NCI-H1092 treated with DMSO at 0.1 percent for 48 hours (cell line): Measurements from ENCODE around the gene ERFE.
A peak's percentile ranks its signal among the peaks of the same experiment; 100 is the strongest.
"Not testable (repeated sequence)": the region's sequence is repeated elsewhere in the genome, so short reads cannot be mapped to it uniquely, and the experiment has no call there.

ENCODE experiments used
- DNase-seq: peaks from one replicate; lab custom pipeline; 2025; lab: John Stamatoyannopoulos, UW

ERFE gene

GRCh38 chr2:238169708-238170251 is 11.0 kb downstream of the ERFE start:
- DNase-seq = no peak

DNA sequence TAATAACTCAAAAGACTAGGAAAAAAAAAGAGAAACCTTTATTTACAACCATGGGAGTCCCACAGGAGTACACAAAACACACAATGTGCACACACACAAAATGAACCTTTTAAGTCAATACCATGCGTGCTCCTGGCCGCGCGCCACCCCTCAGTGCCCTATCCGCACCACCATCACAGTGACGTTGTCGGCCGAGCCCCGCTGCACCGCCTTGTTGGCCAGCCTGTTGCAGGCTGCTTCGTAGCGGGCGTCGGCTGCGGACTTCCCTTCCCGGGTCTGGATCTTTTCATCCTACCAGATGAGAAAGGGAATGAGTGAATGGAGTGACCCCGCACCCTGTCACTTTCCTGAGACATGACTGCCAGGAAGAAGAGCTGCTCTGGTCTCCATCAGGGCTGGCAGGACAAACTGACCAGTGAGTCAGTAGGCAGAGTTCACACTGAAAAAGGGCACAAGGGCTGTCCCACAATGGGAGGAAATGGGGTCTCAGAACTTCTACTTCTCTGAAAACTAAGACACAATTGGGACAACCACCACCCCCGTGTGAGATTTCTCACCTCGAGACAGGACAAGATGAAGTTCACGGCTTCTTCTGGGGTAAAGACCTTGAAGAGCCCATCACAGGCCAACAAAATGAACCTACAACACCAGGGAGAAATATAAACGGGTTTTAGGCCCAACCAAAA is 11.8 kb downstream of the ERFE start:
- DNase-seq = no peak

DNA sequence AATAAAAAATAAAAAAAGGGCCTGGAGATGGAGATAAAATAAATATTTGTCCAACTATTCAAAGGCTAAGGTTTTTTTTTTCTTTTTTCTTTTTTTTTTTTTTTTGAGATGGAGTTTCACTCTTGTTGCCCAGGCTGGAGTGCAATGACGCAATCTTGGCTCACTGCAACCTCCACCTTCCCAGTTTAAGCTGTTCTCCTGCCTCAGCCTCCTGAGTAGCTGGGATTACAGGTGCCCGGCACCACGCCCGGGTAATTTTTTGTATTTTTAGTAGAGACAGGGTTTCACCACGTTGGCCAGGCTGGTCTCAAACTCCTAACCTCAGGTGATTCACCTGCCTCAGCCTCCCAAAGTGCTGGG is 12.3 kb downstream of the ERFE start:
- DNase-seq = not testable (repeated sequence)

DNA sequence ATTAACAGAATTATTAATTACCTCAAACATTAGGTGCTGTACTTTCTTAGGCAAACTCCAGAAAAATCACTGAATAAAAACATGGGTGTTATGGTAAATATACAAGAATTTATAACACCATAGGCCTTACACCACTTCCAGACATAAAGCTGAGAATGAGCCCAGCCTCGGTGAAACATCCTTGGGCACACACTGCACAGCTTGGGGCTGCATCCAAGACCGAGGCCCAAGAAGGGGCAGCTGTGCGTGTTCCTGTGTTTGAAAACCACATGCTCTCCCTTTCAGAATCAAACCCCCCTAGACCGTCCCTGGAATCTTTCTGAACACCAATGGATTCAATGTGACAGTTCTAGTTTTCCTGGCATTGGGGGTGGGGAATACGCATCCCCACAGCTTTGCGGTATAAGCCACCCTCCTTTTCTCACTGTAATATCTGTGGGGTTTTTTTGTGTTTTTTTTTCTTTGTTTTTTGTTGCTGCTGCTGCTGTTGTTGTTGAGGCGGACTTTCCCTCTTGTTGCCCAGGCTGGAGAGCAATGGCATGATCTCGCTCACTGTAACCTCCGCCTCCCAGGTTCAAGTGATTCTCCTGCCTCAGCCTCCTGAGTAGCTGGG is 12.9 kb downstream of the ERFE start:
- no peak for DNase-seq

DNA sequence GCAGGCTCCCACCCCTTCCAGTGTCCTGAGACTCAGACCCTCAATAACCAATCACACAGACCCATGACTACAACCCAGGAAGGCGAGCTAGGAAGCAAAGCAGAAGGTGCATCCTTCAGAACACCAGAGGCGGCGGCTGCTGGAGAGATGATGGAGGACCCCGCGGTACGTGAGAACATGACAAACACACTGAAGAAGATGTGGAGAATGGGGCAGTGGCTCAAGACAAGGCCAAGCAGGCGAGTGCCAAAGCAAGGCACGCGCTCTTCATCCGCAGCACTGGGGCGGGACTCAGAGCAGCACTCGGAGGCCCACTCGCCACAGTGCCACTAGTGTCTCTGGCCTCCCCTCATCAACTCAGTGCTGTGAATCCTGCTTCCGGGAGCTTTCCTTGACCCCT is 13.7 kb downstream of the ERFE start:
- no peak for DNase-seq

GRCh38 chr2:238173692-238174091 is 14.9 kb downstream of the ERFE start:
- DNase-seq = no peak

DNA sequence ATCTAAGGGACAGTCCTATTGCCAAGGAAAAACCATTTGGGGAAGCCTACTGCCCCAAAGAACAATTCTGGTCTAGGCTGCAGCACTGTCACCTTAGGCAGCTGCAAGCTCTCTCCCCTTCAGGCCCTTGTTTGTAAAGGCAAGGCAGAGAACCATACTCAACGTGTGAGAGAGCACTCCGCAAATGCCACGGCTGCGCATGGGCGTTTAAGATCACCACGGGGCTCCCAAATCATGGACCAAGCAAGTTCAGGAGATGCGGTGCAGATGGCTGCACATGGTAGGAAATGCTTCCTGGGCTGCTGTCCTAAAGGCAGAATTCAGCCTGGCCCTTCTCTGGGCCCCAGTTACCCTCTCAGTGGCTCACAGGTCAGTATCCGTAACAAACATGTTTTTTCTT is 15.5 kb downstream of the ERFE start:
- DNase-seq = no peak

GRCh38 chr2:238174701-238175100 is 15.9 kb downstream of the ERFE start:
- DNase-seq = no peak

DNA sequence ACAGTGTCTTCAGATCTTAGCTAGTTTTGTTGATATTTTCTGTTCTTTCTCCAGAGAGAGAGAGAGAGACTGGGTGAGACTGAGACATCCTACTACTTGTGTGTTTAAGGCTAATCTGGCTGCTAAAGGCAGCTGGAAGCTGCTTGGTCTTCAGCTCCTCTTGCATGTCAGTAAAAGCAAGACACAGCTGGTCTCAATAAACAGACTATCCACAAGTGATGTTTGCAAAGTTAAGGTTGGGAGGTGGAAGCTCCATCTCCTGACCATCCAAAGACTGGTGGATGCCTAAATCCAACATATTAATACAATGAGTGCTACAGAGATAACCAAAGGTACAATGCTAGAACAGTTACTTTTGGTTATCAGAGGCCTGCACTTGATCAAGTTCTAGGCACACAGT is 17.8 kb downstream of the ERFE start:
- no peak for DNase-seq

GRCh38 chr2:238180554-238180953 is 21.8 kb downstream of the ERFE start:
- no peak for DNase-seq

DNA sequence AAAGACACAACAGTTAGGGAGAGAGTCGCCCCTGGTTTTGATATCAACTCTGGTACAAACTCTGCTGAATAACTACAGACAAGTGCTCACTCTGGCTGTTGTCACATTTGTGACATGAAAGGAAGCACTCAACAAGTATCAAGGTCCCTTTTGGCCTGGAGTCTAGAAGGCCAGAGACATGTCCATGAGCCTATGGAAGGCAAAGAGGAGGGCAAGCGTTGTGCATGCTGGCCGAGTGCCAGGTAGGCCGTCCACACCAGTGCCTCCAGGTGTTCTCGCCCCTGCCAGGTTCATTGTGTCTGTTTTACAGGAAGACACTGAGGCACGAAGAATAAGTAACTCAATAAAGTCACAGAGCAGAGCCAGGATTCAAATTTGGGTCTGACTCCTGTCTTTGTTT is 23.6 kb downstream of the ERFE start:
- DNase-seq = no peak

DNA sequence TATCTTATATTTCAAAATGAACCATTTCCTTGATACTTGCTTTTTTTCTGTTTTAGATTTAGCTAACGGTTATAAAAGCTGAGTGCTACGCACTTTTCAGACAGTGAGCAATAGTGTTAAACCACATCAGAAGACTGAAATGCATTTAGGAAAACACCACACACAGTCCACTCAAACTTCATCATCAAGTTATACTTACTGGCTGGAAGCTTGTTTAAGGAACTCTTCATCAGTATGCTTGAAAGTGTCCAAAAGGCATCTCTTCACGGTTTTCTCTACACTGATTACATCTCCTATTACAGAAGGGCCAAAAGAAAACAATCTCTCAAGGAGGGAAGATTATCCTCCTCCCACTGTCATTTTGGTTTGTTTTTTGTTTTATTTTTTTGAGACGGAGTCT is 25.1 kb downstream of the ERFE start:
- DNase-seq = no peak

GRCh38 chr2:238187618-238188548 is 29.1 kb downstream of the ERFE start:
- no peak for DNase-seq

DNA sequence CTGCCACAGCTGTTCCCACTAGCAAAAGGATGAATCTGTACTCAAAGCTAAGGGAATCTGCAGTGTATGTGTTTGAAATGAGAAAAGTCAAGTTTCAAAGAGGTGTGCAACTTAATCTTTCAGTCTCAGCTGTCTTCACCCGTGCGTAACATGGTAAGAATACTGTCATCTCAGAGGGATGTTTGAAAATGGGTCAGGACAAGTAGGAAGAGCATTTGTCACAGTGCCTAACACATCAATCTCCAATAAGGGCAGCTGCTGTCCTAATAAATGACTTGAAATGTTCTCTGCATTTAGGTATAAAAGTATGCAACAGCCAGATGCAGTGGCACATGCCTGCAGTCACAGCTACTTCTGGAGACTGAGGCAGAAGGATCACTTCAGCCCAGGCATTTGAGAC is 31.7 kb downstream of the ERFE start:
- no peak for DNase-seq

- DNase-seq = no peak
Measured at GRCh38 chr2:238202326-238203093, 43.7 kb downstream of the ERFE start.

- peak; percentile 75 for DNase-seq
Measured at GRCh38 chr2:238203094-238203972, 44.6 kb downstream of the ERFE start, which contains the start of gene ILKAP. Gene ILKAP, minus strand, starts transcription at chr2:238203695. Its CDS starts 142 bp downstream, at chr2:238203553.

DNA sequence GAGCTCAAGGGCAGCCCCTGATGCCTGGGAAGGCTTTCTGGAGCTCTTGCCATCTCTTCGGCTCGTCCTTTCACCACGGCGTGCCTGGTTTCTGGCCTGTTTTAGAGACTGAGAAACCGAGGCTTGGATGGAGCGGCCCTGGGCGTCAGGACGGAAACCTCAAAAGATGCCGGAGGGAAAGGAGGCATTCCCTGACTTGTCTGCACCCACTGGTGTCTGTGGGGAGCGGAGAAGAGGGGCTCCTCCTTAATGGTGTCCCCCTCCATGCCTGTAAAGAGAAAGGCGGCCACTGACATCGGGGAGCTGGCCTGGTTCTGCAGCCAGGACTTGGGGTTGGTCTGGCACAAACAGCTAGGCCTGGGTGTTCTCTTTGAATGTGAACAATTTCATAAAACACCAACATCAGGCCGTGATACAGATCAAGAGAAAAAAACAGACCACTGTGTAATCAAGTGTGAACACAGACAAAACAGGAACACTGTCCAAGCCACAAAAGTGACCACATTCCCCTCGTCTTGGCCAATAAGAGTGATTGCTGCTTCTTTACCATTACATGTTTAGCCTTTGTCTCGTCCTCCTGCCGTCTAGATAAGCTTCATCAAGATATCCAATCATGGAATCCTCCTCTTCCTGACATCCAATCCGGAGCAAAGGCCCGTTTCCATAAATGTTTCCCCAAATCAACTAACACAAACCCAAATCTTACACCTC is 45.4 kb downstream of the ERFE start:
- DNase-seq = no peak

GRCh38 chr2:238207006-238207405 is 48.2 kb downstream of the ERFE start:
- DNase-seq = no peak

GRCh38 chr2:238216651-238217184 is 57.9 kb downstream of the ERFE start:
- no peak for DNase-seq
